ENCODE measurements around the gene GDF10.

The GDF10 gene

DNA sequence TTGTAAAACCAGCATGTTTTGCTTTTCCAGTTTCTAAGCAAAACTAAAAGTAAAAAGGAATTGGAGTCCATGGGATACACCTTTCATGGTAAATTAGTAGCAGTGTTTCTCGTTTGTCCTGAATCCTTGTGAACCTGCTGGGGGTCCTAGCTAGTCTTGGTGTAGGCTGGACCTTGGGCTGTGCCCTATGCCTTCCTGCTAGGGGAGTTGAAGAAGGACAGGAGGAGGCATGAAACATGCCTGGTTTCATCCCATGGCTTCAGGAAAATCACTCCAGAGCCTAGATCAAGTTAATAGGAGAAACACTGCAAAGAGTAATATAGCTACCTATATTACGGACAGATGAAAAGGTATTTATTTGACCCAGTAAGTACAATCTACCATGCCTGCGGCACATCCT, 41.1 kb upstream of the GDF10 start:
- DNase-seq: no peak
- intact Hi-C loops (cut with DNase I; ENCODE audit: low total_unique reads): no loop called here
- Histone ChIP-seq H3K36me3 (no peaks in the 10 kb centered on the region), H3K4me3 (no peak overlapping the region), H3K4me1 (peaks cover 0 to 7% (median 4%) of the 10 kb centered on the region in 4 donors), H3K27ac (no peak overlapping the region), H3K9me3 (no peaks in the 10 kb centered on the region), H3K27me3 (no peaks in the 10 kb centered on the region)
- TF ChIP-seq, protein P1, sequence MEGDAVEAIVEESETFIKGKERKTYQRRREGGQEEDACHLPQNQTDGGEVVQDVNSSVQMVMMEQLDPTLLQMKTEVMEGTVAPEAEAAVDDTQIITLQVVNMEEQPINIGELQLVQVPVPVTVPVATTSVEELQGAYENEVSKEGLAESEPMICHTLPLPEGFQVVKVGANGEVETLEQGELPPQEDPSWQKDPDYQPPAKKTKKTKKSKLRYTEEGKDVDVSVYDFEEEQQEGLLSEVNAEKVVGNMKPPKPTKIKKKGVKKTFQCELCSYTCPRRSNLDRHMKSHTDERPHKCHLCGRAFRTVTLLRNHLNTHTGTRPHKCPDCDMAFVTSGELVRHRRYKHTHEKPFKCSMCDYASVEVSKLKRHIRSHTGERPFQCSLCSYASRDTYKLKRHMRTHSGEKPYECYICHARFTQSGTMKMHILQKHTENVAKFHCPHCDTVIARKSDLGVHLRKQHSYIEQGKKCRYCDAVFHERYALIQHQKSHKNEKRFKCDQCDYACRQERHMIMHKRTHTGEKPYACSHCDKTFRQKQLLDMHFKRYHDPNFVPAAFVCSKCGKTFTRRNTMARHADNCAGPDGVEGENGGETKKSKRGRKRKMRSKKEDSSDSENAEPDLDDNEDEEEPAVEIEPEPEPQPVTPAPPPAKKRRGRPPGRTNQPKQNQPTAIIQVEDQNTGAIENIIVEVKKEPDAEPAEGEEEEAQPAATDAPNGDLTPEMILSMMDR (IDR thresholded peaks at IDR 0.05): no peak

DNA sequence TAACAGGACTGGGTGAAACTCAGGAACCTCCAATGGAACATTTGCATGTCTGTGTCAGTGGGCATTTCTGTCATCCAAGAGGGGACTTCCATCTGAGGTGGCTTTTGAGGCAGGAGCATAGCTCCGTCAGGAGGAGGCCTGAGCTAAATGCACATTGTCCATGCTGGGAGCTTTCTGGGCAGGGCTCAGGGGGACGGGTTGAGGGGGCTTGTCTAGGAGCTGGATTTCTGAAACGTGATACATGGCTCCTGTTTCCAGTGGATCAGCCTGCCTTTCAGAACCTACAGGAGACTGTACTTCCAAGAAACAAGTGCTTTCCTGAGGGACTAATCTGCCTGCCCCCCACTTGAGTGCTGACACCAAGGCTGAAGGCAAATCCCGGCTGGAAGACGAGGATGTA, 40.5 kb upstream of the GDF10 start:
- Histone ChIP-seq H3K27me3 (no peaks in the 10 kb centered on the region), H3K4me1 (peaks cover 0 to 1% (median under 1%) of the 10 kb centered on the region in 4 donors), H3K9me3 (no peaks in the 10 kb centered on the region), H3K27ac (no peak overlapping the region), H3K4me3 (no peak overlapping the region), H3K36me3 (no peaks in the 10 kb centered on the region)
- TF ChIP-seq, protein P1 (IDR thresholded peaks at IDR 0.05): no peak
- DNase-seq: no peak
- intact Hi-C loops (cut with DNase I; ENCODE audit: low total_unique reads): no loop called here

DNA sequence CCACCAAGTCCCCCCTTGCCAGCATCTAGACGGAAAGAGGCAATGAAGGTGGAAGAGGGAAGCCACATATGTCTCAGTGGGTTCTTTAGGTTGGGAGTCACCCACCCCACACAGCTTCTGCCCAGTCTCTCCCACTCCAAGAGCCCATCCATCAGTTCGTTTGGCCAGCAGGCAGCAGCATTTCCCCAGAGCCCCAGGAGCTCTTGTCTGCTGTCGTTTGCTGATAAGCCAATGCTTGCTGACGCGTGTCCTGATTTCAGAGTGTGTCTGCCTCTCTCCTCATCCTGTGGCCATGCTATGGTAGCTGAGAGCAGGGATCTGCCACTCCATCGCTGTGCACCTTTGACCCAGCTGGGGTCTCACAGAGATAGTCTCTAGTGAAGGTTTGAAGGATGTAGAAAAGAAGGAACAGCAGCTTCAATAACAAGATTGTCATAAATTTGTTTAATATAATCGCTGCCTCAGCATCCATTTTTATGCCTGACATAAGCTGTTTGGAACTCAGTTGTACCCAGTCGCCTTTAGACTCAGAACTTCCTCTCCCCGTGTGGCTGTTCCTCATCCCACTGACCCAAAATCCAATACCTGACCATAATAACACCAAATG, 39.4 kb upstream of the GDF10 start:
- no peak overlapping the region for H3K27ac ChIP-seq
- TF ChIP-seq, protein P1 (IDR thresholded peaks at IDR 0.05): no peak
- intact Hi-C loops (cut with DNase I; ENCODE audit: low total_unique reads): no loop called here

DNA sequence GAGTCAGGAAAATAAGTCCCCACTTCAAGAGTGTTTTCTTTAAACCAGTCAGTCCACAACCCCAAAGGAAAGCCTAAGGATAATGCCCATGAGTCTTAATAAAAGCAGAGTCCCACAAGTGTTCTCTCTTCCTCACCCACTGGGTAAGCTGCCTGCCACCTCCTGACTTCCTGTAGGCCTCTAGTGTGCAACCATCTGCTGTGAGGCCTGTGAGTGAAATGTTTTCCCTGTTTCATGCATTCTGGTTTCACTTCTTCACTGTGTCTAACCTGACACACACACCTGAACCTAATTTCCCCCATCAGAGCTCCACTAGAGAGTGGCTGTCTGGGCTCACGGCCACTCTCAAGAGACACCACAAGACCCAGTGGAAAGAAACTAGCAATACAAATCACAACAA, 38.9 kb upstream of the GDF10 start:
- H3K4me3 ChIP-seq: no peak overlapping the region
- H3K36me3 ChIP-seq: no peaks in the 10 kb centered on the region
- H3K27me3 ChIP-seq: no peaks in the 10 kb centered on the region
- H3K27ac ChIP-seq: no peak overlapping the region
- TF ChIP-seq, protein P1 (IDR thresholded peaks at IDR 0.05): no peak
- intact Hi-C loops (cut with DNase I; ENCODE audit: low total_unique reads): no loop called here
- DNase-seq: no peak
- no peaks in the 10 kb centered on the region for H3K9me3 ChIP-seq
- H3K4me1 ChIP-seq: no peaks in the 10 kb centered on the region

More for the DNA sequence above, 39.4 kb upstream of the GDF10 start:
- Histone ChIP-seq H3K9me3 (no peaks in the 10 kb centered on the region), H3K4me1 (no peaks in the 10 kb centered on the region), H3K27me3 (no peaks in the 10 kb centered on the region), H3K36me3 (no peaks in the 10 kb centered on the region), H3K4me3 (no peak overlapping the region)
- no peak for DNase-seq

DNA sequence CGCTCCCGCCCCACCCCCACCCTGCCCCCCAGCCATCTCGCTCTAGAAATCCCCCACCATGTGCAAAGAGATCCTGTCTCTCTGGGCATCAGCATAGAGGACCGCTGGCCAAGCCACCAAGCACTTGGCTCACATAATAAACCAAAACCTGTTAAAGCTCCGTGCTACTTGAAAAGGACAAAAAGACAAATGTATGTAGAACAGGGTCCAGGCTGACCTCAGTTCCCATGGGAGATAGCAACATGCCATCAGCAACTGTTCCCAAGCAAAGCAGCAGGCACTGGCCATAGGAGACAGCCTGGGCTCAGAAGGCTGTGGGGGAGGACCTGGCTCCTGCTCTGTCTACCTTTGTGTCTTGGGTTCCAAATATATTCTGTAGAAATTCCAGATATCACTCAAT, 38.4 kb upstream of the GDF10 start:
- Histone ChIP-seq H3K36me3 (no peaks in the 10 kb centered on the region), H3K4me1 (no peaks in the 10 kb centered on the region), H3K27me3 (no peaks in the 10 kb centered on the region), H3K27ac (no peak overlapping the region), H3K4me3 (no peak overlapping the region), H3K9me3 (no peaks in the 10 kb centered on the region)
- no peak for DNase-seq
- TF ChIP-seq, protein P1 (IDR thresholded peaks at IDR 0.05): no peak
- intact Hi-C loops (cut with DNase I; ENCODE audit: low total_unique reads): no loop called here
